GM23338 (cell line): ENCODE results near the gene HCST. TPM values are rescaled to one million over a fixed set of nuclear protein-coding genes. Genes with fewer than 3 reads are reported as not detected.

ENCODE experiments used
- ATAC-seq: fragments of 200-7000 bp; cut with Tn5 transposase; 3 replicates; pipeline ENCODE4 v1.9.1; 2020
- DNase-seq: peaks from one replicate; pipeline ENCODE4 v3.0.0-alpha.2; 2015; ENCODE audit warnings: low spot score
- H2AFZ ChIP-seq: fragments of 200-600 bp; sonication (generic); 2 replicates; pipeline ENCODE4 v1.8.0; 2016; ENCODE audit warnings: antibody characterized with exemption, mild to moderate bottlenecking, moderate library complexity
- H3F3A ChIP-seq: fragments of 200-600 bp; sonication (generic); replicated peaks from 2 replicates; pipeline ENCODE4 v1.8.0; 2017; ENCODE audit warnings: antibody characterized with exemption, mixed run types, low read depth
- H3K27ac ChIP-seq: fragments of 200-600 bp; sonication (generic); 2 replicates; pipeline ENCODE4 v1.6.1; 2016; ENCODE audit warnings: low read depth
- H3K27me3 ChIP-seq: fragments of 200-600 bp; sonication (generic); 2 replicates; pipeline ENCODE4 v1.8.0; 2016; ENCODE audit warnings: mild to moderate bottlenecking, mixed run types, moderate library complexity; ENCODE audit not compliant: insufficient read depth
- H3K36me3 ChIP-seq: fragments of 200-600 bp; sonication (generic); 2 replicates; pipeline ENCODE4 v1.8.0; 2016; ENCODE audit warnings: mild to moderate bottlenecking; ENCODE audit not compliant: insufficient read depth
- H3K4me1 ChIP-seq: fragments of 200-600 bp; sonication (generic); 2 replicates; pipeline ENCODE4 v1.8.0; 2016; ENCODE audit warnings: mild to moderate bottlenecking, moderate library complexity; ENCODE audit not compliant: insufficient read depth
- H3K4me2 ChIP-seq: fragments of 200-600 bp; sonication (generic); 2 replicates; pipeline ENCODE4 v1.7.1; 2017; ENCODE audit warnings: mixed run types
- H3K4me3 ChIP-seq: fragments of 200-600 bp; sonication (generic); 2 replicates; pipeline ENCODE4 v1.6.1; 2016; ENCODE audit warnings: mixed run types
- H3K79me2 ChIP-seq: fragments of 200-600 bp; sonication (generic); replicated peaks from 2 replicates; pipeline ENCODE4 v1.8.0; 2017; ENCODE audit warnings: mild to moderate bottlenecking; ENCODE audit not compliant: insufficient read depth
- H3K9me2 ChIP-seq: fragments of 200-600 bp; sonication (generic); 2 replicates; pipeline ENCODE4 v1.8.0; 2017; ENCODE audit not compliant: insufficient read depth
- H4K20me1 ChIP-seq: fragments of 200-600 bp; sonication (generic); replicated peaks from 2 replicates; pipeline ENCODE4 v1.8.0; 2017; ENCODE audit warnings: mild to moderate bottlenecking; ENCODE audit not compliant: insufficient read depth
- H3K27ac Mint-ChIP-seq: 2 replicates; pipeline ENCODE4 v1.8.0; 2020; ENCODE audit warnings: inconsistent platforms, mild to moderate bottlenecking, moderate library complexity, mixed read lengths
- H3K27me3 Mint-ChIP-seq: 3 replicates; pipeline ENCODE4 v1.8.0; 2022; ENCODE audit warnings: low read depth, mild to moderate bottlenecking, moderate library complexity, mixed read lengths, inconsistent platforms; ENCODE audit not compliant: insufficient read depth, poor library complexity
- H3K36me3 Mint-ChIP-seq: 3 replicates; pipeline ENCODE4 v1.8.0; 2021; ENCODE audit warnings: low read depth, mild to moderate bottlenecking, inconsistent platforms, moderate library complexity, mixed read lengths
- H3K4me1 Mint-ChIP-seq: 3 replicates; pipeline ENCODE4 v1.8.0; 2020; ENCODE audit warnings: mild to moderate bottlenecking, inconsistent platforms, mixed read lengths
- H3K4me3 Mint-ChIP-seq: 3 replicates; pipeline ENCODE4 v1.8.0; 2021; ENCODE audit warnings: moderate library complexity, mild to moderate bottlenecking, inconsistent platforms, mixed read lengths
- H3K9me3 Mint-ChIP-seq: 3 replicates; pipeline ENCODE4 v1.8.0; 2020; ENCODE audit warnings: moderate library complexity, mild to moderate bottlenecking, inconsistent platforms, mixed read lengths
- CREB1 ChIP-seq: fragments of 250-450 bp; sonication (Bioruptor Pico); IDR thresholded peaks from 2 replicates; pipeline ENCODE4 v1.5.0; 2020; ENCODE audit warnings: low read depth, mild to moderate bottlenecking, moderate library complexity
- ETS1 ChIP-seq: IDR thresholded peaks from 2 replicates; pipeline ENCODE4 v1.6.1; 2016; ENCODE audit warnings: antibody characterized with exemption
- EZH2 ChIP-seq: fragments of 200-600 bp; sonication (generic); IDR thresholded peaks from one replicate; pipeline ENCODE4 v1.8.0; 2017; ENCODE audit warnings: antibody characterized with exemption, mild to moderate bottlenecking, low read depth; ENCODE audit not compliant: unreplicated experiment
- EZH2phosphoT487 ChIP-seq: fragments of 200-600 bp; sonication (generic); IDR thresholded peaks from one replicate; pipeline ENCODE4 v1.8.1; 2018; ENCODE audit warnings: antibody characterized with exemption; ENCODE audit not compliant: unreplicated experiment
- JUNB ChIP-seq: IDR thresholded peaks from one replicate; pipeline ENCODE4 v1.6.1; 2016; ENCODE audit warnings: antibody characterized with exemption; ENCODE audit not compliant: unreplicated experiment
- NANOG ChIP-seq: IDR thresholded peaks from 2 replicates; pipeline ENCODE4 v1.6.1; 2016; ENCODE audit warnings: antibody characterized with exemption, borderline replicate concordance
- POLR2AphosphoS5 ChIP-seq: IDR thresholded peaks from 2 replicates; pipeline ENCODE4 v1.6.1; 2016; ENCODE audit warnings: antibody characterized with exemption, low read depth
- REST ChIP-seq: IDR thresholded peaks from one replicate; pipeline ENCODE4 v1.6.1; 2018; ENCODE audit warnings: antibody characterized with exemption; ENCODE audit not compliant: unreplicated experiment
- STAT1 ChIP-seq: IDR thresholded peaks from one replicate; pipeline ENCODE4 v1.6.1; 2016; ENCODE audit warnings: antibody characterized with exemption; ENCODE audit not compliant: unreplicated experiment
- ZNF114 ChIP-seq: fragments of 250-450 bp; sonication (Bioruptor Pico); IDR thresholded peaks from 2 replicates; pipeline ENCODE4 v1.5.0; 2020; ENCODE audit warnings: mild to moderate bottlenecking, moderate library complexity
- ZNF331 ChIP-seq: fragments of 250-450 bp; sonication (Bioruptor Pico); IDR thresholded peaks from 2 replicates; pipeline ENCODE4 v1.5.0; 2020; ENCODE audit warnings: low read depth, mild to moderate bottlenecking, moderate library complexity
- polyA plus RNA-seq: library from polyadenylated mRNA; unstranded; fragments of >200 nt; fragmentation: Nextera tagmentation; extraction: Ambion mirVana; gene quantifications from 2 replicates; pipeline ENCODE4 v1.2.1, GENCODE V29; 2016
- total RNA-seq: library from RNA; depleted of rRNA; stranded (reverse); fragments of >200 nt; shearing (Covaris generic); gene quantifications from 2 replicates; pipeline ENCODE4 v1.2.3, GENCODE V29; 2014
- TF ChIP-seq, protein P1 (sequence below): fragments of 250-450 bp; sonication (Bioruptor Pico); IDR thresholded peaks from 2 replicates; pipeline ENCODE4 v1.5.0; 2020; ENCODE audit warnings: mild to moderate bottlenecking, moderate library complexity
- TF ChIP-seq, protein P2 (sequence below), 2 experiments: fragments of 200-600 bp in 1 of 2; sonication (generic) in 1 of 2; conservative IDR thresholded peaks; 2 replicates each; pipeline versions ENCODE4 v1.5.1 to v1.6.1; 2016 to 2017; ENCODE audit warnings: antibody characterized with exemption in 2 of 2, low read depth in 2 of 2, mild to moderate bottlenecking in 2 of 2, moderate library complexity in 1 of 2

The HCST gene
- total and polyA plus RNA-seq, 2 experiments from 2014 or later, result 2.1 TPM; not detected in 1

DNA sequence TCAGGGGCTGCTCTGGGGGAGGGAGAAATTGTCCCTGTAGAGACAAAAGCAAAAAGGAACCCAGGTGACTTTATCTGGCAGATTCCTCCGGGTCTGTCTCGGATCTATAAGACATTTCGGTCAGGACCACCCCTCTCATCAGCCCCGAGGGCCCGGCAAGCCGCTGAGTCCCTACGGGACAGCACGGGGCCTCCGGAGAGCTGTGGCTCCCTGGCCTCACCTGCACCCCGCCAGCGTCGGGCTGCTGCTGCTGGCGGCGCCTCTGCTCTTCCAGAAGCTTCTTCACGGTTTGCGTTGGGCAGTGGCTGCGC is 3.9 kb upstream of the HCST start:
- no peak overlapping the region for H3K27ac ChIP-seq
- H3K79me2 ChIP-seq, result peaks cover 13% of the 10 kb centered on the region
- peaks cover 18% of the 10 kb centered on the region for H3K27me3 Mint-ChIP-seq
- H3F3A ChIP-seq, result peaks cover 20% of the 10 kb centered on the region; the same call in 1 of the 2 replicates
- peaks cover 18% of the 10 kb centered on the region for H3K36me3 ChIP-seq
- peak; percentile 5; the same call in 2 of the 3 replicates for ATAC-seq
- H3K36me3 Mint-ChIP-seq, result peaks cover 25% of the 10 kb centered on the region
- H3K4me1 Mint-ChIP-seq, result peaks cover 23% of the 10 kb centered on the region
- TF ChIP-seq, protein P1, sequence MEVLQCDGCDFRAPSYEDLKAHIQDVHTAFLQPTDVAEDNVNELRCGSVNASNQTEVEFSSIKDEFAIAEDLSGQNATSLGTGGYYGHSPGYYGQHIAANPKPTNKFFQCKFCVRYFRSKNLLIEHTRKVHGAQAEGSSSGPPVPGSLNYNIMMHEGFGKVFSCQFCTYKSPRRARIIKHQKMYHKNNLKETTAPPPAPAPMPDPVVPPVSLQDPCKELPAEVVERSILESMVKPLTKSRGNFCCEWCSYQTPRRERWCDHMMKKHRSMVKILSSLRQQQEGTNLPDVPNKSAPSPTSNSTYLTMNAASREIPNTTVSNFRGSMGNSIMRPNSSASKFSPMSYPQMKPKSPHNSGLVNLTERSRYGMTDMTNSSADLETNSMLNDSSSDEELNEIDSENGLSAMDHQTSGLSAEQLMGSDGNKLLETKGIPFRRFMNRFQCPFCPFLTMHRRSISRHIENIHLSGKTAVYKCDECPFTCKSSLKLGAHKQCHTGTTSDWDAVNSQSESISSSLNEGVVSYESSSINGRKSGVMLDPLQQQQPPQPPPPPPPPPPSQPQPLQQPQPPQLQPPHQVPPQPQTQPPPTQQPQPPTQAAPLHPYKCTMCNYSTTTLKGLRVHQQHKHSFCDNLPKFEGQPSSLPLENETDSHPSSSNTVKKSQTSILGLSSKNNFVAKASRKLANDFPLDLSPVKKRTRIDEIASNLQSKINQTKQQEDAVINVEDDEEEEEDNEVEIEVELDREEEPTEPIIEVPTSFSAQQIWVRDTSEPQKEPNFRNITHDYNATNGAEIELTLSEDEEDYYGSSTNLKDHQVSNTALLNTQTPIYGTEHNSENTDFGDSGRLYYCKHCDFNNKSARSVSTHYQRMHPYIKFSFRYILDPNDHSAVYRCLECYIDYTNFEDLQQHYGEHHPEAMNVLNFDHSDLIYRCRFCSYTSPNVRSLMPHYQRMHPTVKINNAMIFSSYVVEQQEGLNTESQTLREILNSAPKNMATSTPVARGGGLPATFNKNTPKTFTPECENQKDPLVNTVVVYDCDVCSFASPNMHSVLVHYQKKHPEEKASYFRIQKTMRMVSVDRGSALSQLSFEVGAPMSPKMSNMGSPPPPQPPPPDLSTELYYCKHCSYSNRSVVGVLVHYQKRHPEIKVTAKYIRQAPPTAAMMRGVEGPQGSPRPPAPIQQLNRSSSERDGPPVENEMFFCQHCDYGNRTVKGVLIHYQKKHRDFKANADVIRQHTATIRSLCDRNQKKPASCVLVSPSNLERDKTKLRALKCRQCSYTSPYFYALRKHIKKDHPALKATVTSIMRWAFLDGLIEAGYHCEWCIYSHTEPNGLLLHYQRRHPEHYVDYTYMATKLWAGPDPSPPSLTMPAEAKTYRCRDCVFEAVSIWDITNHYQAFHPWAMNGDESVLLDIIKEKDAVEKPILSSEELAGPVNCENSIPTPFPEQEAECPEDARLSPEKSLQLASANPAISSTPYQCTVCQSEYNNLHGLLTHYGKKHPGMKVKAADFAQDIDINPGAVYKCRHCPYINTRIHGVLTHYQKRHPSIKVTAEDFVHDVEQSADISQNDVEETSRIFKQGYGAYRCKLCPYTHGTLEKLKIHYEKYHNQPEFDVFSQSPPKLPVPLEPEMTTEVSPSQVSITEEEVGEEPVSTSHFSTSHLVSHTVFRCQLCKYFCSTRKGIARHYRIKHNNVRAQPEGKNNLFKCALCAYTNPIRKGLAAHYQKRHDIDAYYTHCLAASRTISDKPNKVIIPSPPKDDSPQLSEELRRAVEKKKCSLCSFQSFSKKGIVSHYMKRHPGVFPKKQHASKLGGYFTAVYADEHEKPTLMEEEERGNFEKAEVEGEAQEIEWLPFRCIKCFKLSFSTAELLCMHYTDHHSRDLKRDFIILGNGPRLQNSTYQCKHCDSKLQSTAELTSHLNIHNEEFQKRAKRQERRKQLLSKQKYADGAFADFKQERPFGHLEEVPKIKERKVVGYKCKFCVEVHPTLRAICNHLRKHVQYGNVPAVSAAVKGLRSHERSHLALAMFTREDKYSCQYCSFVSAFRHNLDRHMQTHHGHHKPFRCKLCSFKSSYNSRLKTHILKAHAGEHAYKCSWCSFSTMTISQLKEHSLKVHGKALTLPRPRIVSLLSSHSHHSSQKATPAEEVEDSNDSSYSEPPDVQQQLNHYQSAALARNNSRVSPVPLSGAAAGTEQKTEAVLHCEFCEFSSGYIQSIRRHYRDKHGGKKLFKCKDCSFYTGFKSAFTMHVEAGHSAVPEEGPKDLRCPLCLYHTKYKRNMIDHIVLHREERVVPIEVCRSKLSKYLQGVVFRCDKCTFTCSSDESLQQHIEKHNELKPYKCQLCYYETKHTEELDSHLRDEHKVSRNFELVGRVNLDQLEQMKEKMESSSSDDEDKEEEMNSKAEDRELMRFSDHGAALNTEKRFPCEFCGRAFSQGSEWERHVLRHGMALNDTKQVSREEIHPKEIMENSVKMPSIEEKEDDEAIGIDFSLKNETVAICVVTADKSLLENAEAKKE (CRISPR knock-in tag), result no peak
- TF ChIP-seq ZNF331, result no peak
- no peak for TF ChIP-seq REST
- TF ChIP-seq CREB1 (CRISPR knock-in tag), result no peak
- TF ChIP-seq EZH2, result no peak
- no peak for TF ChIP-seq POLR2AphosphoS5
- no peak for TF ChIP-seq ETS1
- TF ChIP-seq NANOG, result no peak
- no peak for TF ChIP-seq STAT1
- no peak for TF ChIP-seq JUNB
- no peak for TF ChIP-seq EZH2phosphoT487
- TF ChIP-seq, protein P2, sequence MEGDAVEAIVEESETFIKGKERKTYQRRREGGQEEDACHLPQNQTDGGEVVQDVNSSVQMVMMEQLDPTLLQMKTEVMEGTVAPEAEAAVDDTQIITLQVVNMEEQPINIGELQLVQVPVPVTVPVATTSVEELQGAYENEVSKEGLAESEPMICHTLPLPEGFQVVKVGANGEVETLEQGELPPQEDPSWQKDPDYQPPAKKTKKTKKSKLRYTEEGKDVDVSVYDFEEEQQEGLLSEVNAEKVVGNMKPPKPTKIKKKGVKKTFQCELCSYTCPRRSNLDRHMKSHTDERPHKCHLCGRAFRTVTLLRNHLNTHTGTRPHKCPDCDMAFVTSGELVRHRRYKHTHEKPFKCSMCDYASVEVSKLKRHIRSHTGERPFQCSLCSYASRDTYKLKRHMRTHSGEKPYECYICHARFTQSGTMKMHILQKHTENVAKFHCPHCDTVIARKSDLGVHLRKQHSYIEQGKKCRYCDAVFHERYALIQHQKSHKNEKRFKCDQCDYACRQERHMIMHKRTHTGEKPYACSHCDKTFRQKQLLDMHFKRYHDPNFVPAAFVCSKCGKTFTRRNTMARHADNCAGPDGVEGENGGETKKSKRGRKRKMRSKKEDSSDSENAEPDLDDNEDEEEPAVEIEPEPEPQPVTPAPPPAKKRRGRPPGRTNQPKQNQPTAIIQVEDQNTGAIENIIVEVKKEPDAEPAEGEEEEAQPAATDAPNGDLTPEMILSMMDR (conservative IDR thresholded peaks at IDR 0.05; ENCODE audit: low read depth in 2 of 2), result no peak
- TF ChIP-seq ZNF114, result no peak
- peaks cover 23% of the 10 kb centered on the region for H3K4me1 ChIP-seq
- no peaks in the 10 kb centered on the region for H3K27me3 ChIP-seq
- H3K4me3 ChIP-seq, result peak overlapping the region; percentile 99
- peak overlapping the region; percentile 95 for H3K4me3 Mint-ChIP-seq
- H3K27ac Mint-ChIP-seq, result peak overlapping the region; percentile 92; the same call in 1 of the 2 replicates
- H4K20me1 ChIP-seq, result no peaks in the 10 kb centered on the region
- no peaks in the 10 kb centered on the region for H3K9me2 ChIP-seq
- H3K4me2 ChIP-seq, result peak overlapping the region; percentile 96
- peak; percentile 40 for DNase-seq
- H2AFZ ChIP-seq, result peak overlapping the region; percentile 87
- no peaks in the 10 kb centered on the region for H3K9me3 Mint-ChIP-seq
